HepG2 (cell line): ENCODE data around the gene GPS1. TPM values are rescaled to one million over a fixed set of nuclear protein-coding genes. Genes with fewer than 3 reads are reported as not detected.

Experiments
- FOXK2 ChIP-seq: fragments of 450-650 bp; IDR thresholded peaks from 2 replicates; pipeline ENCODE4 v1.6.1; 2016
- HOXA5 ChIP-seq: sonication (generic); formaldehyde crosslinking; IDR thresholded peaks from 2 replicates; pipeline ENCODE4 v1.4.0; 2020; ENCODE audit warnings: missing genetic modification reagents
- HOXA9 ChIP-seq: sonication (generic); formaldehyde crosslinking; IDR thresholded peaks from 2 replicates; pipeline ENCODE4 v1.8.1; 2022; ENCODE audit warnings: missing genetic modification reagents, mild to moderate bottlenecking, moderate library complexity, borderline replicate concordance
- KLF15 ChIP-seq: sonication (generic); formaldehyde crosslinking; IDR thresholded peaks from 2 replicates; pipeline ENCODE4 v1.8.1; 2023; ENCODE audit warnings: borderline replicate concordance, mild to moderate bottlenecking, inconsistent platforms, missing genetic modification reagents, mixed read lengths
- KMT2B ChIP-seq: IDR thresholded peaks from 2 replicates; pipeline ENCODE4 v1.6.1; 2016; ENCODE audit warnings: missing genetic modification reagents, missing compliant biosample characterization
- MEF2D ChIP-seq: sonication (generic); formaldehyde crosslinking; IDR thresholded peaks from 2 replicates; pipeline ENCODE4 v1.5.1; 2020; ENCODE audit warnings: mild to moderate bottlenecking, missing genetic modification reagents
- NR2F2 ChIP-seq: IDR thresholded peaks from 2 replicates; pipeline ENCODE4 v1.6.1; 2012; ENCODE audit warnings: low read depth, inconsistent platforms, borderline replicate concordance
- PCBP2 ChIP-seq: fragments of 200-400 bp; formaldehyde crosslinking; optimal IDR thresholded peaks from 2 replicates; pipeline ENCODE3; 2018; ENCODE audit warnings: low read length, low read depth; ENCODE audit not compliant: poor library complexity, severe bottlenecking
- SMC3 ChIP-seq: IDR thresholded peaks from 2 replicates; pipeline ENCODE4 v1.6.1; 2011; ENCODE audit warnings: low read length, improper control_type of control experiment
- SP4 ChIP-seq: sonication (generic); formaldehyde crosslinking; IDR thresholded peaks from 2 replicates; pipeline ENCODE4 v1.8.1; 2023; ENCODE audit warnings: mild to moderate bottlenecking, missing genetic modification reagents
- YEATS4 ChIP-seq: sonication (generic); formaldehyde crosslinking; IDR thresholded peaks from 2 replicates; pipeline ENCODE4 v1.4.0; 2020; ENCODE audit warnings: missing genetic modification reagents, borderline replicate concordance
- ZNF101 ChIP-seq: sonication (generic); formaldehyde crosslinking; IDR thresholded peaks from 2 replicates; pipeline ENCODE4 v1.4.0; 2020; ENCODE audit warnings: mild to moderate bottlenecking, low read depth, missing genetic modification reagents, borderline replicate concordance
- ZNF143 ChIP-seq: sonication (generic); formaldehyde crosslinking; IDR thresholded peaks from 2 replicates; pipeline ENCODE4 v1.4.0; 2020; ENCODE audit warnings: missing genetic modification reagents
- ZNF530 ChIP-seq: sonication (generic); formaldehyde crosslinking; IDR thresholded peaks from 2 replicates; pipeline ENCODE4 v1.5.0; 2020; ENCODE audit warnings: low read depth, mild to moderate bottlenecking, missing genetic modification reagents
- ZNF543 ChIP-seq: sonication (generic); formaldehyde crosslinking; IDR thresholded peaks from 2 replicates; pipeline ENCODE4 v1.4.0; 2020; ENCODE audit warnings: mild to moderate bottlenecking, missing genetic modification reagents
- ZNF615 ChIP-seq: sonication (generic); formaldehyde crosslinking; IDR thresholded peaks from 2 replicates; pipeline ENCODE4 v1.5.0; 2020; ENCODE audit warnings: mild to moderate bottlenecking, missing genetic modification reagents, borderline replicate concordance
- ZNF644 ChIP-seq: IDR thresholded peaks from 2 replicates; pipeline ENCODE4 v1.6.1; 2016; ENCODE audit warnings: low read depth
- ZNF792 ChIP-seq: IDR thresholded peaks from 2 replicates; pipeline ENCODE4 v1.6.1; 2016
- ZNF883 ChIP-seq: sonication (generic); formaldehyde crosslinking; IDR thresholded peaks from 2 replicates; pipeline ENCODE4 v1.5.1; 2020; ENCODE audit warnings: mild to moderate bottlenecking, missing genetic modification reagents; ENCODE audit errors: not compliant biosample characterization
- polyA plus RNA-seq, 8 experiments: library from polyadenylated mRNA; depleted of rRNA in 3 of 8; stranded (reverse) in 7 of 8; unstranded in 1 of 8; fragments of >200 nt; fragmentation: Illumina TruSeq in 4 of 8; extraction: Trizol in 4 of 8; gene quantifications; 2 replicates each; pipeline versions ENCODE4 v1.2.1 to v1.2.3, GENCODE V29; 2011 to 2016; ENCODE audit warnings: low read depth in 4 of 8, missing spikeins in 1 of 8, mixed read lengths in 1 of 8; ENCODE audit not compliant: insufficient read depth in 1 of 8
- total RNA-seq, 5 experiments: library from RNA; depleted of rRNA; stranded (reverse); fragments of >200 nt; fragmentation: Illumina TruSeq; extraction: Trizol; gene quantifications; 2 replicates each; pipeline ENCODE4 v1.2.3, GENCODE V29; 2016; ENCODE audit warnings: low read depth in 1 of 5
- TF ChIP-seq, protein P1 (sequence below): sonication (generic); formaldehyde crosslinking; IDR thresholded peaks from 2 replicates; pipeline ENCODE4 v1.4.0; 2020; ENCODE audit warnings: low read depth, mild to moderate bottlenecking, missing genetic modification reagents
- TF ChIP-seq, protein P2 (sequence below): sonication (generic); formaldehyde crosslinking; IDR thresholded peaks from 2 replicates; pipeline ENCODE4 v1.5.1; 2020; ENCODE audit warnings: mild to moderate bottlenecking, missing genetic modification reagents
- TF ChIP-seq, protein P3 (sequence below): sonication (generic); formaldehyde crosslinking; IDR thresholded peaks from 2 replicates; pipeline ENCODE4 v1.5.0; 2020; ENCODE audit warnings: missing genetic modification reagents, mild to moderate bottlenecking, borderline replicate concordance
- TF ChIP-seq, protein P4 (sequence below): sonication (generic); formaldehyde crosslinking; IDR thresholded peaks from 2 replicates; pipeline ENCODE4 v1.5.1; 2020; ENCODE audit warnings: missing genetic modification reagents, mild to moderate bottlenecking, borderline replicate concordance

The GPS1 gene
- total and polyA plus RNA-seq, 2 of the 13 experiments (the other 11 are each of a cell fraction or from before 2014, with no cell fraction given) = 124 to 128 TPM

DNA sequence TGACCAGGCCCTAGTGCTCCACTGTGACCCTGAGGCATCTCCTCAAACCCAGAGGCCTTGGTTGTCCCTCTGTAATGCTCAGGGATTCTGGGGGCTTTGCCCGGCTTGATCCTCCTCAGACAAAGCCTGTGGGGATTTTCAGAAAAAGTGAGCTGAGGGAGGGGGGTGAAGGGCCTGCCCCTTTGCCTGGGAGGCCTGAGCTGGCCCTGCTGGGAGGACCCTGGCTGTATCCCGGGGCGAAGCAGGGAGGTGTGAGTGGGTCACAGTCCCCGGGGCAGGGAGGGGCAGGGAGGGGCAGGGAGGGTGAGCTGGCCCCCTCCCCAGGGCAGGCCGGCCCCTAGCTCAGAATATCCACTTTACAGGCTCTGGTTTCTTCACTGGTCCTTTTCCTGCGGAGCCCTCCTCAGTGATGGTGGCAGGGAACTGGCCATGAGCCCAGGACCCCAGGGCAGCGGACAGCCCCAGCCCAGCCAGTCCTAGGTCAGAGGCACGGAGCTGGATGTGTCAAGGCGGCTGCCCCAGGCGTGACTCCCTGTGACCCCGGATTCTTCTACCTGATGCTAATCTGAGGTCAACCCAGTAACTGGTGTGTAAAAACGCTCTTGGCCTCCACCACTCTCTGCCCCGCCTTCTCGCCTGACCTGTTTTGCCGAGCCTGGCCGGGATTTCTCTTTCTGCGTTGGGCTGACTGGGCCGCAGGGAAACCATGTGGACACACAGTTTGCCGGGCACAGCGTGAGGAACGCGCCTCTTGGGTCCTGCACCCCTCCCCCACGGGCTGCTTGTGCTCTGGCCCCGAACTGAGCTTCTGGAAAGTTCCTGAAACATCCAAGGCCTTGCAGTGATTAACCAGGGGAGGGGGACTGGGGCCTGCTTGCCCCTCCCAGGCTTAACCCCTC is 52.1 kb downstream of the GPS1 start (continued):
- no peak for TF ChIP-seq ZNF530 (CRISPR knock-in tag)
- TF ChIP-seq HOXA9 (CRISPR knock-in tag) = no peak
- TF ChIP-seq, protein P1, sequence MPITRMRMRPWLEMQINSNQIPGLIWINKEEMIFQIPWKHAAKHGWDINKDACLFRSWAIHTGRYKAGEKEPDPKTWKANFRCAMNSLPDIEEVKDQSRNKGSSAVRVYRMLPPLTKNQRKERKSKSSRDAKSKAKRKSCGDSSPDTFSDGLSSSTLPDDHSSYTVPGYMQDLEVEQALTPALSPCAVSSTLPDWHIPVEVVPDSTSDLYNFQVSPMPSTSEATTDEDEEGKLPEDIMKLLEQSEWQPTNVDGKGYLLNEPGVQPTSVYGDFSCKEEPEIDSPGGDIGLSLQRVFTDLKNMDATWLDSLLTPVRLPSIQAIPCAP (CRISPR knock-in tag) = no peak
- TF ChIP-seq ZNF615 (CRISPR knock-in tag) = peak; percentile 53; the same call in 1 of the 2 replicates
- peak; percentile 70; the same call in 1 of the 2 replicates for TF ChIP-seq ZNF644
- 0 out of 2 replicates have a peak, but pooled peaks have one; percentile 17 for TF ChIP-seq KLF15
- peak; percentile 81 for TF ChIP-seq ZNF792 (CRISPR knock-in tag)
- TF ChIP-seq, protein P2, sequence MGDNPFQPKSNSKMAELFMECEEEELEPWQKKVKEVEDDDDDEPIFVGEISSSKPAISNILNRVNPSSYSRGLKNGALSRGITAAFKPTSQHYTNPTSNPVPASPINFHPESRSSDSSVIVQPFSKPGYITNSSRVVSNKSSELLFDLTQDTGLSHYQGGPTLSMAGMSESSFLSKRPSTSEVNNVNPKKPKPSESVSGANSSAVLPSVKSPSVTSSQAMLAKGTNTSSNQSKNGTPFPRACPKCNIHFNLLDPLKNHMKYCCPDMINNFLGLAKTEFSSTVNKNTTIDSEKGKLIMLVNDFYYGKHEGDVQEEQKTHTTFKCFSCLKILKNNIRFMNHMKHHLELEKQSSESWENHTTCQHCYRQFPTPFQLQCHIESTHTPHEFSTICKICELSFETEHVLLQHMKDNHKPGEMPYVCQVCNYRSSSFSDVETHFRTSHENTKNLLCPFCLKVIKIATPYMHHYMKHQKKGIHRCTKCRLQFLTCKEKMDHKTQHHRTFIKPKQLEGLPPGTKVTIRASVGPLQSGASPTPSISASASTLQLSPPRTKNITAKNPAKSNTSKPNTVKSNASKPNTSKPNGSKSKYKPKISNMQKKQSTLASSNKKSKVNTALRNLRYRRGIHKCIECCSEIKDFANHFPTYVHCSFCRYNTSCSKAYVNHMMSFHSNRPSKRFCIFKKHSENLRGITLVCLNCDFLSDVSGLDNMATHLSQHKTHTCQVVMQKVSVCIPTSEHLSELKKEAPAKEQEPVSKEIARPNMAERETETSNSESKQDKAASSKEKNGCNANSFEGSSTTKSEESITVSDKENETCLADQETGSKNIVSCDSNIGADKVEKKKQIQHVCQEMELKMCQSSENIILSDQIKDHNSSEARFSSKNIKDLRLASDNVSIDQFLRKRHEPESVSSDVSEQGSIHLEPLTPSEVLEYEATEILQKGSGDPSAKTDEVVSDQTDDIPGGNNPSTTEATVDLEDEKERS (CRISPR knock-in tag) = peak; percentile 90
- TF ChIP-seq SMC3 = no peak
- TF ChIP-seq ZNF101 = 0 out of 2 replicates have a peak, but pooled peaks have one; percentile 75
- no peak for TF ChIP-seq KMT2B
- peak; percentile 18; the same call in 1 of the 2 replicates for TF ChIP-seq FOXK2
- TF ChIP-seq ZNF143 (CRISPR knock-in tag) = peak; percentile 36; the same call in 1 of the 2 replicates
- peak; percentile 84 for TF ChIP-seq SP4
- TF ChIP-seq, protein P3, sequence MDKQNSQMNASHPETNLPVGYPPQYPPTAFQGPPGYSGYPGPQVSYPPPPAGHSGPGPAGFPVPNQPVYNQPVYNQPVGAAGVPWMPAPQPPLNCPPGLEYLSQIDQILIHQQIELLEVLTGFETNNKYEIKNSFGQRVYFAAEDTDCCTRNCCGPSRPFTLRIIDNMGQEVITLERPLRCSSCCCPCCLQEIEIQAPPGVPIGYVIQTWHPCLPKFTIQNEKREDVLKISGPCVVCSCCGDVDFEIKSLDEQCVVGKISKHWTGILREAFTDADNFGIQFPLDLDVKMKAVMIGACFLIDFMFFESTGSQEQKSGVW (CRISPR knock-in tag) = no peak
- TF ChIP-seq NR2F2 = no peak
- TF ChIP-seq PCBP2 = peak; percentile 4
- peak; percentile 77 for TF ChIP-seq YEATS4 (CRISPR knock-in tag)
- peak; percentile 52; the same call in 1 of the 2 replicates for TF ChIP-seq ZNF543 (CRISPR knock-in tag)
- peak; percentile 91 for TF ChIP-seq ZNF883
- TF ChIP-seq, protein P4, sequence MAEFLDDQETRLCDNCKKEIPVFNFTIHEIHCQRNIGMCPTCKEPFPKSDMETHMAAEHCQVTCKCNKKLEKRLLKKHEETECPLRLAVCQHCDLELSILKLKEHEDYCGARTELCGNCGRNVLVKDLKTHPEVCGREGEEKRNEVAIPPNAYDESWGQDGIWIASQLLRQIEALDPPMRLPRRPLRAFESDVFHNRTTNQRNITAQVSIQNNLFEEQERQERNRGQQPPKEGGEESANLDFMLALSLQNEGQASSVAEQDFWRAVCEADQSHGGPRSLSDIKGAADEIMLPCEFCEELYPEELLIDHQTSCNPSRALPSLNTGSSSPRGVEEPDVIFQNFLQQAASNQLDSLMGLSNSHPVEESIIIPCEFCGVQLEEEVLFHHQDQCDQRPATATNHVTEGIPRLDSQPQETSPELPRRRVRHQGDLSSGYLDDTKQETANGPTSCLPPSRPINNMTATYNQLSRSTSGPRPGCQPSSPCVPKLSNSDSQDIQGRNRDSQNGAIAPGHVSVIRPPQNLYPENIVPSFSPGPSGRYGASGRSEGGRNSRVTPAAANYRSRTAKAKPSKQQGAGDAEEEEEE (CRISPR knock-in tag) = no peak
- peak; percentile 66; the same call in 1 of the 2 replicates for TF ChIP-seq MEF2D
- TF ChIP-seq HOXA5 (CRISPR knock-in tag) = no peak
